ENCODE data around the gene RTN4RL1.

Gene RTN4RL1

DNA sequence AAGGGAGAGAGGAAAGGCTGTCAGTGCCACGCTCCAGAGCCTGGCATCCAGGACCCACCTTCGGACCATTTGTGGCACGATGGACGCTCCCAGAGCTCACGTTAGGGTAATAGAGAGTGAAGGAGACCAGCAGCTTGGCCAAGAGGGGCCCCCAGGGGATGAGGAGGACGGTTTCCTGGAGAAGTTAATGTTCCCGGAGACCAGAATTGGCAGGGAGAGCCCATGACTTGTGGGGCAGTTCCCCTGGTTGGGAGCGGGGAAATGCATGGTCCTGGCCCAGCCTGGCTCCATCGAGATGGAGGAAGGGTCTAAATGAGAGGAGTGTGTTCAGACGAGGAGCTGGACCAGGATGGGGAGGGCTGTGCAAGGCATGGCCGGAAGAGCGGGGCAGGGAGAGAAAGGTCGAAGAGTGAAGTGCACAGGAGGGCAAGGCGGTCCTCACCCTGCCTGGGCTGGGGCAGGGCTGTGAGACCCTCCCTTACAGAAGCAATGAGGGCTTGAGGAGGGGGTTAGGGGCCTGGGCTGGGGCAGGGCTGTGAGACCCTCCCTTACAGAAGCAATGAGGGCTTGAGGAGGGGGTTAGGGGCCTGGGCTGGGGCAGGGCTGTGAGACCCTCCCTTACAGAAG, 26.9 kb upstream of the RTN4RL1 start:
- Histone ChIP-seq H3K27ac (ENCODE audit: low read depth, low read length) (no peak overlapping the region), H3K36me3 (ENCODE audit: insufficient read depth, low read length) (no peaks in the 10 kb centered on the region), H3K4me1 (ENCODE audit: insufficient read depth, low read length) (0 out of 2 replicates have a peak, but pooled peaks cover 3% of the 10 kb centered on the region), H3K9me3 (ENCODE audit: insufficient read depth, low read depth, low read length) (no peaks in the 10 kb centered on the region), H3K27me3 (ENCODE audit: insufficient read depth, low read length) (peaks cover 92% of the 10 kb centered on the region), H3K9ac (ENCODE audit: low read depth, low read length) (no peak overlapping the region), H3K4me3 (ENCODE audit: low read length) (no peak overlapping the region)
- WGBS, result 48% methylated on average over 14 of the region's 14 CpGs

DNA sequence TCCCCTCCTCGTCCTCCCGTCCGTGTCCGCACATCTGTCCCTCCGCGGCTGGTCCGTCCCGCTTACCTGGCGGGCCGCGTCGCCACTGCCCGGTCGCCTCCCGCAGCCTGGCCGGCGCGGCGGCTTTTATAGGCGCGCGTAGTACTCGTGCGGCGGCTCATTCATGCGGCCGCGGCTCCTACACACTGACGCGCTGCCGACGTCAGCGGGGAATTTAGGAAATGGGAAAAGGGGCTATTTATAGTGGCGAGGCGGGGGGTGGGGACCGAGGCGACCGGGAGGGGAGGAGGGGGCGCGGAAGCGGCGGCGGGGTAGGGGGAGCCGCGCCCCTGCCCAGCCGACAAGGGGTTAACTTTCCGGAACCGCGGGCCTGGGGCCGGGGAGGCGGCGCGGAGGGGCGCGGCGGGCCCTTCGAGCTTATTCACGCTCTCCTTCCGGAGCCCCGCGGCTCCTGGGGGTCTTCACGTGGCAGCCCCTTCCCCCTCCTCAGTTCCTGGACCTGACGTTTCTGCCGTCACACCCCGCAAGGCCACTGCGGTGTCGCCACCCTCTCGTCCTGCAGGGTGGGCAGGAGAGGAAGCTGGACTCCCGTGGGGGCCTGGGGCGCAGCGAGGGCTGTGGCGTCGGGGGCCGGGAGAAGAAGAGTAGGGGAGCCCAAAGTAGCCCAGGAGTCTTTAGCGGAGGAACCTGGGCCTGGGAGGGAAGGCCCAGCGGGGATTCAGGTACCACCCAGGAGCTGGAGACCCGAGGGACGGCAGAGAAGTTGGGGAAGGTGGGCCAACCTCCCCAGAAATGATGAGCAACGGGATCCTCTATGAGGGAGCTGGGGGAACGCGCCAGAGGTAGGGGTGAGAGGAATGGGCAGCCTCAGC, 26.2 kb upstream of the RTN4RL1 start:
- H3K4me3 ChIP-seq (ENCODE audit: low read length), result no peak overlapping the region
- H3K27me3 ChIP-seq (ENCODE audit: insufficient read depth, low read length), result peaks cover 84% of the 10 kb centered on the region

DNA sequence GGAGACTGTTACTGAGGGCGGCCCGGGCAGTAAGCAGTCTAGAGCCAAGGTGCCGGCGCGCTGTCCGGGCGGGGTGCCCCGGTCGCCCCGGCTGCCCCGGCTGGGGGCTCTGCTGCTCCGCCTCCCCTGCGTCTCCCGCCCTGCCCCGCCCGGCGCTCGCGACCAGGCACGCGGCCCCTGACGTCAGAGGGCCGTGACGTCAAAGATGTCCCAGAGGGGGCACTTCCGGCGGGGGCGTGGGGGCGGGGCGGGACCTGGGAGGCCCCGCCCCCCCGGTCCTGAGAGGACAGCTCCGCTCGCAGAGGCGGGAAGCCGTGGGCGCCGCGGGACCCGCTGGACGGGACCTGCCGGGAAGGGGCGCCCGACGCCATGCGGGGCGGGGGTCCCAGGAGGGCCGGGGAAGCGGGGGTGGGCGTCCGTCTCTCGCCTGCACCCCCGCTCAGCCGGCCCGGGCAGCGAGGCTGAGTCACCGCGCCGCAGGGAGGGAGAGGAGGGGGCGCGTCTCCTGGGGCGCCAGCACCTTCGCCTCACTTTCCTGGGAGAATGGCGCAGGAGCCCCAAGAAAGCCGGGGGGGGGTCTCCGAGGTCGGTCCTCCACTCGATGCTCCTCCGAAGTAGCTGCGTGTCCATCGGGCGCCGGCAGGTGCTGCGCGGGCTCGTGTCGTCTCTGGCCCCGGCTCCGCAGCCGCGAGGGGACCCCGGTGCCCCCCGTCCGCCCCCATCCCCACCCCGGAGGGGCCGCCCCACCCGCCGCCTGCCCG, 25.3 kb upstream of the RTN4RL1 start:
- 2% methylated on average over 88 of the region's 88 CpGs for WGBS
- Histone ChIP-seq H3K27ac (ENCODE audit: low read depth, low read length) (no peak overlapping the region), H3K9ac (ENCODE audit: low read depth, low read length) (no peak overlapping the region), H3K36me3 (ENCODE audit: insufficient read depth, low read length) (no peaks in the 10 kb centered on the region), H3K4me1 (ENCODE audit: insufficient read depth, low read length) (0 out of 2 replicates have a peak, but pooled peaks cover 3% of the 10 kb centered on the region), H3K9me3 (ENCODE audit: insufficient read depth, low read depth, low read length) (no peaks in the 10 kb centered on the region), H3K4me3 (ENCODE audit: low read length) (peak overlapping the region; percentile 40), H3K27me3 (ENCODE audit: insufficient read depth, low read length) (peaks cover 76% of the 10 kb centered on the region)

More for the DNA sequence above, 26.2 kb upstream of the RTN4RL1 start:
- 0 out of 2 replicates have a peak, but pooled peaks cover 3% of the 10 kb centered on the region for H3K4me1 ChIP-seq (ENCODE audit: insufficient read depth, low read length)
- 4% methylated on average over 81 of the region's 81 CpGs for WGBS
- no peaks in the 10 kb centered on the region for H3K9me3 ChIP-seq (ENCODE audit: insufficient read depth, low read depth, low read length)
- no peak overlapping the region for H3K9ac ChIP-seq (ENCODE audit: low read depth, low read length)
- no peaks in the 10 kb centered on the region for H3K36me3 ChIP-seq (ENCODE audit: insufficient read depth, low read length)
- no peak overlapping the region for H3K27ac ChIP-seq (ENCODE audit: low read depth, low read length)

DNA sequence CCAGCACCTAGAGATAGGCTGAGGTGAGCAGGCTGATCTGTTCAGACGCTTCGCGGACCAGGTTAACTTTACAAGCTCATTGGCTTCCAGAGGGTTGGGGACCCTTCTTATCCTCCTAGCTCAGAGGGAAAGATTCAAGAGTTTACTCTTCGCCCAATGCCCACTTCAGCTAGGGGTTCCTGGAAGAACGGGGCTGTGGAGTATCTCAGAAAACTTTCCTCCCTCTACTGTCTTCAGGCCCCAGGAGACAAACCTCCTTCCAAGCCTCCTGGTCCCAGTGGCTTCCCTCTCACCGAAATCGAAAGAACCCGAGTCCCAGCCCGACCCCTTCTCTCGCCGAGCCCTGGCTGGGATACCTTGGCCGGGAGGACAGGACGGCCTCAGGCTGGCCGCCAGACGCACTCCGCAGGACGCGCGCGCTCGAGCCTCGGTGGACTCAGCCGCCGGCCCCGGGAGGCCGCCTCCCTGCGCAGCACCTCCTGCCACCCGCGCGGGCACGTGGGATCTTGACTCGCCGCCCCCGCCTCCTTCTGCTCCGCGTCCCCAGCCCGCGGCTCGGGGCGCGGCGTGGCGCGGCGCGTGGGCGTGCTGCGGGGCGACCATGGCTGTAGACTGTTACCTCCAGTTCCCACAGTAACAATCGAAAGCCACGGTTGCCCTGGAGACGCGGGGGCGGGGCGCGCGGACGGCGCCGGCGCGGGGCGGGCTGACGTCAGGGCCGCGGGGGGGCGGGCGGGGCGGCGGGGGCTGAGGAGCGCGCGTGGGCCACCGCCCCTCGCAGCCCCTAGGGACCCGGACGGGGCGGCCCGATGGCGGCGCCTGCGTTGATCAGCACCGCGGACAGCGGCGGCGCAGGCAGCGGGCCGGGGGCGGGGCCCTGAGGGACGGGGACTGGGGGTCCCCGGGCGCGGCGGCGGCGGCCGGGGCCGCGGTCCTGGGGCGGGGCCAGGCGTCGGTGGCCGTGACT, 24.5 kb upstream of the RTN4RL1 start:
- 4% methylated on average over 104 of the region's 104 CpGs for WGBS
- no peaks in the 10 kb centered on the region for H3K36me3 ChIP-seq (ENCODE audit: insufficient read depth, low read length)
- H3K9ac ChIP-seq (ENCODE audit: low read depth, low read length), result no peak overlapping the region
- H3K9me3 ChIP-seq (ENCODE audit: insufficient read depth, low read depth, low read length), result no peaks in the 10 kb centered on the region
- peak overlapping the region; percentile 50 for H3K4me3 ChIP-seq (ENCODE audit: low read length)
- H3K27me3 ChIP-seq (ENCODE audit: insufficient read depth, low read length), result peaks cover 68% of the 10 kb centered on the region
- 0 out of 2 replicates have a peak, but pooled peaks cover 3% of the 10 kb centered on the region for H3K4me1 ChIP-seq (ENCODE audit: insufficient read depth, low read length)
- no peak overlapping the region for H3K27ac ChIP-seq (ENCODE audit: low read depth, low read length)

DNA sequence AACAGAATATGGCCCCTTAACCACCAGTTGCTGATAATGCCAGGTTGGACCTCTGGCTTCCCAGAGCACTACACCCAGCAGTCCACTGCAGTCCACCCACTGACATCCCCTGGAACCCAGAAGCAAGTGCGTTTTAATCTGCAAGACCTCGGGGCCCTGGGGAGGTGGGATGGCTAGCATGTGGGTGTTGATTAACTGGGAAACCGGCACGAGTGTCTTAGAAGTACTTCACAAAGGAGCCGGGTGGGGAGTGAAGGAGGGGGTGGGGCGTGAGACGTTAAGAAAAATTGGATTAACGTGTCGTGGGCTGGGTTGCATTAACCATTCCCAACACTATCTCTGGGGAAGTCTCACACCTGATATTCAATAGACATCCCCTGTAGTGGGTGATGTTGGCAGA, 23.7 kb upstream of the RTN4RL1 start:
- Histone ChIP-seq H3K36me3 (ENCODE audit: insufficient read depth, low read length) (no peaks in the 10 kb centered on the region), H3K27me3 (ENCODE audit: insufficient read depth, low read length) (peaks cover 60% of the 10 kb centered on the region), H3K9ac (ENCODE audit: low read depth, low read length) (no peak overlapping the region), H3K4me1 (ENCODE audit: insufficient read depth, low read length) (0 out of 2 replicates have a peak, but pooled peaks cover 3% of the 10 kb centered on the region), H3K4me3 (ENCODE audit: low read length) (no peak overlapping the region), H3K9me3 (ENCODE audit: insufficient read depth, low read depth, low read length) (no peaks in the 10 kb centered on the region), H3K27ac (ENCODE audit: low read depth, low read length) (no peak overlapping the region)
- WGBS, result 34% methylated on average over 7 of the region's 9 CpGs

DNA sequence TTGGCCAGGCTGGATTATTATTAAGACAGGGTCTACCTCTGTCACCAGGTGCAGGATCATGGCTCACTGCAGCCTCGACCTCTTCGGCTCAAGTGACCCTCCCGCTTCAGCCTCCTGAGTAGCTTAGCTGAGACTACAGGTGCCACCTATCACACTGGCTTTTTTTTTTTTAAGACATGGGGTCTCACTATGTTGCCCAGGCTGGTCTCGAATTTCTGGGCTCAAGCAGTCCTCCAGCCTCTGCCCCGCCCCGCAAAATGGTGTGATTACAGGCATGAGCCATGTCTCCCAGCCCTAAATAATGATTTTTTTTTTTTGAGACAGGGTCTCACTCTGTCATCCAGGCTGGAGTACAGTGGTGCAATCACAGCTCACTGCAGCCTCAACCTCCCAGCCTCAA, 22.5 kb upstream of the RTN4RL1 start:
- Histone ChIP-seq H3K27ac (ENCODE audit: low read depth, low read length) (no peak overlapping the region), H3K9ac (ENCODE audit: low read depth, low read length) (no peak overlapping the region), H3K27me3 (ENCODE audit: insufficient read depth, low read length) (peaks cover 49% of the 10 kb centered on the region), H3K4me1 (ENCODE audit: insufficient read depth, low read length) (0 out of 2 replicates have a peak, but pooled peaks cover 3% of the 10 kb centered on the region), H3K36me3 (ENCODE audit: insufficient read depth, low read length) (peaks cover 11% of the 10 kb centered on the region), H3K4me3 (ENCODE audit: low read length) (no peak overlapping the region), H3K9me3 (ENCODE audit: insufficient read depth, low read depth, low read length) (no peaks in the 10 kb centered on the region)
- WGBS, result 90% methylated on average over 6 of the region's 6 CpGs

DNA sequence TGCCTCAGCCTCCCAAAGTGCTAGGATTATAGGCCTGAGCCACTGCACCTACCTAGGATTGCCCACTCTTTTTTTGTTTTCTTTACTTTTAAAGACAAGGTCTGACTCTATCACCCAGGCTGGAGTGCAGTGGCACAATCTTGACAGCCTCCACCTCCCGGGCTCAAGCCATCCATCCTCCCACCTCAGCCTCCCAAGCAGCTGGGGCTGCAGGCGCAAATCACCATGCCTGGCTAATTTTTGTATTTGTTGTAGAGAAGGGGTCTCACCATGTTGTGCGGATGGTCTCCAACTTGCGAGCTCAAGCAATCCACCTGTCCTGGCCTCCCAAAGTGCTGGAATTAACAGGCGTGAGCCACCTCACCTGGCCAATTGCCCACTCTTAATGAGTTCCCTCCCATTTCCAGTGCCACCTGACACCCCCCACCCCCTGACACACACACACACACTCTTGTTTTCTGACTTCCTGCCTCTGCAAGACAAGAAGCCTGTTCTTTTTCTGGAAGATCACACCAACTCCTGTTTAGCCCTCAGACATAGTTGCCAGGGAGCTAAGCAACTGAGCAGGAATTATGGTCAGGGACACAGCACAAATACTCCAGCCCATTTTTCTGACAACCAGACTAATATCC, 19.2 kb upstream of the RTN4RL1 start:
- Histone ChIP-seq H3K9me3 (ENCODE audit: insufficient read depth, low read depth, low read length) (no peaks in the 10 kb centered on the region), H3K27ac (ENCODE audit: low read depth, low read length) (no peak overlapping the region), H3K4me1 (ENCODE audit: insufficient read depth, low read length) (0 out of 2 replicates have a peak, but pooled peaks cover 3% of the 10 kb centered on the region), H3K36me3 (ENCODE audit: insufficient read depth, low read length) (peaks cover 11% of the 10 kb centered on the region), H3K4me3 (ENCODE audit: low read length) (no peak overlapping the region), H3K9ac (ENCODE audit: low read depth, low read length) (no peak overlapping the region), H3K27me3 (ENCODE audit: insufficient read depth, low read length) (peaks cover 22% of the 10 kb centered on the region)
- WGBS, result 95% methylated on average over 5 of the region's 5 CpGs

DNA sequence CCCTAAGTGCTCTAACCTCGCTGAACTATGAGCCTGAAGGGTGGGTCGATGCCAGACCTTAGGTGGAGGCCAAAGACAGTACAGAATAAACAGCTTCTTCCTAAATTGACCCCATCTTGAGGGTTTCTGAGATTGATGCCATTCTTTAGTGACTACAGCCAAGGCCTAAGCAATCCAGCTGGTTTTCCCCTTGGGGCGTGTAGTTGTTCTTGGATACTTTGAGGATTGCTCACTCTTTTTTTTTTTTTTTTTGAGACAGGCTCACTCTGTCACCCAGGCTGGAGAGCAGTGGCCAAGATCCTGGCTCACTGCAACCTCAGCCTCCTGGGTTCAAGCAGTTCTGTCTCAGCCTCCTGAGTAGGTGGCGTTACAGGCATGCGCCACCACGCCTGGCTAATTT, 18.7 kb upstream of the RTN4RL1 start:
- peaks cover 11% of the 10 kb centered on the region for H3K36me3 ChIP-seq (ENCODE audit: insufficient read depth, low read length)
- no peak overlapping the region for H3K9ac ChIP-seq (ENCODE audit: low read depth, low read length)
- no peaks in the 10 kb centered on the region for H3K4me1 ChIP-seq (ENCODE audit: insufficient read depth, low read length)
- H3K9me3 ChIP-seq (ENCODE audit: insufficient read depth, low read depth, low read length), result no peaks in the 10 kb centered on the region
- H3K4me3 ChIP-seq (ENCODE audit: low read length), result no peak overlapping the region
- H3K27ac ChIP-seq (ENCODE audit: low read depth, low read length), result no peak overlapping the region
- peaks cover 16% of the 10 kb centered on the region for H3K27me3 ChIP-seq (ENCODE audit: insufficient read depth, low read length)
- WGBS, result 90% methylated on average over 6 of the region's 6 CpGs

DNA sequence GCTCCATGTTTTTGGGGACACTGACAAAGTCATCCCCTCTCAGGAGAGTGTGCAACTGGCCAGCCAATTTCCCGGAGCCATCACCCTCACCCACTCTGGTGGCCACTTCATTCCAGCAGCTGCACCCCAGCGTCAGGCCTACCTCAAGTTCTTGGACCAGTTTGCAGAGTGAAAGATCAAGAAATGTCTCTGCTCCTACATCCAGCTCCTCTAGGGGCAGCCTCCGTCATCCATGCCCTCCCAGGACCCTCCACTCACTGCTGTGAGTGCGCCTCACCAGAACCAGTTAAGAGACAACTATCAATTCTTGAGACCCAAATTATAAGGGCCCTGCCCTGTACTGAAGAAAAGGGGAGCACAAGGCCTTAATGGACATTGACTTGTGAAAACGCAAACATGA, 17.8 kb upstream of the RTN4RL1 start:
- Histone ChIP-seq H3K9ac (ENCODE audit: low read depth, low read length) (no peak overlapping the region), H3K9me3 (ENCODE audit: insufficient read depth, low read depth, low read length) (no peaks in the 10 kb centered on the region), H3K27me3 (ENCODE audit: insufficient read depth, low read length) (peaks cover 8% of the 10 kb centered on the region), H3K4me3 (ENCODE audit: low read length) (peak overlapping the region; percentile 80), H3K4me1 (ENCODE audit: insufficient read depth, low read length) (no peaks in the 10 kb centered on the region), H3K36me3 (ENCODE audit: insufficient read depth, low read length) (peaks cover 11% of the 10 kb centered on the region), H3K27ac (ENCODE audit: low read depth, low read length) (no peak overlapping the region)
- 89% methylated on average over 5 of the region's 5 CpGs for WGBS

DNA sequence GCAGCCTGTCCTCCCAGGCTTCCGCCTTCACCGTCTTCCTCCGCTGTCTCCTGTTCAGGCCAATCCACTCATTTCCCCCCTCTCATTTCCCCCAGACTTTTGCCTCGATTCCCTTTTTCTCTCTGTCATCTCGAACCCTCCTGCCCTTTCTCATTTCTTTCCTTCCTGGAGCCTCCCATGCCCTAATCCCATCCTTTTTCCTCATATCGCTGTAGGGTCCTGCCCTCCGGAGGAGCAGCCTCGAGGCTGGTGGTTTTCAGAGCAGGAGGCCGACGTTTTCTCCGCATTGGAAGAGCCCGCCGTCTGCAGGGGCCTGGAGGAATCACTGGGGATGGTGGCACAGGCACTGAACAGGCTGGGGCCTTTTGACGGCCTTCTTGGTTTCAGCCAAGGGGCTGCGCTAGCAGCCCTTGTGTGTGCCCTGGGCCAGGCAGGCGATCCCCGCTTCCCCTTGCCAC, 17.3 kb upstream of the RTN4RL1 start:
- H3K9me3 ChIP-seq (ENCODE audit: insufficient read depth, low read depth, low read length), result no peaks in the 10 kb centered on the region
- H3K4me1 ChIP-seq (ENCODE audit: insufficient read depth, low read length), result no peaks in the 10 kb centered on the region
- peaks cover 2% of the 10 kb centered on the region; the same call in 1 of the 2 replicates for H3K27me3 ChIP-seq (ENCODE audit: insufficient read depth, low read length)
- H3K9ac ChIP-seq (ENCODE audit: low read depth, low read length), result peak overlapping the region; percentile 83
- H3K36me3 ChIP-seq (ENCODE audit: insufficient read depth, low read length), result peaks cover 11% of the 10 kb centered on the region
- H3K4me3 ChIP-seq (ENCODE audit: low read length), result peak overlapping the region; percentile 80
- 33% methylated on average over 17 of the region's 17 CpGs for WGBS
- no peak overlapping the region for H3K27ac ChIP-seq (ENCODE audit: low read depth, low read length)
